GM10847 (cell line): Measurements from ENCODE around the gene ZC3H12D.

Experiments
- POLR2A ChIP-seq: IDR thresholded peaks from 2 replicates; pipeline ENCODE4 v1.6.1; 2011; ENCODE audit not compliant: insufficient read length; ENCODE audit errors: extremely low read depth

Gene ZC3H12D

GRCh38 chr6:149409617-149410016, 75.2 kb downstream of the ZC3H12D start:
- TF ChIP-seq POLR2A, result no peak

DNA sequence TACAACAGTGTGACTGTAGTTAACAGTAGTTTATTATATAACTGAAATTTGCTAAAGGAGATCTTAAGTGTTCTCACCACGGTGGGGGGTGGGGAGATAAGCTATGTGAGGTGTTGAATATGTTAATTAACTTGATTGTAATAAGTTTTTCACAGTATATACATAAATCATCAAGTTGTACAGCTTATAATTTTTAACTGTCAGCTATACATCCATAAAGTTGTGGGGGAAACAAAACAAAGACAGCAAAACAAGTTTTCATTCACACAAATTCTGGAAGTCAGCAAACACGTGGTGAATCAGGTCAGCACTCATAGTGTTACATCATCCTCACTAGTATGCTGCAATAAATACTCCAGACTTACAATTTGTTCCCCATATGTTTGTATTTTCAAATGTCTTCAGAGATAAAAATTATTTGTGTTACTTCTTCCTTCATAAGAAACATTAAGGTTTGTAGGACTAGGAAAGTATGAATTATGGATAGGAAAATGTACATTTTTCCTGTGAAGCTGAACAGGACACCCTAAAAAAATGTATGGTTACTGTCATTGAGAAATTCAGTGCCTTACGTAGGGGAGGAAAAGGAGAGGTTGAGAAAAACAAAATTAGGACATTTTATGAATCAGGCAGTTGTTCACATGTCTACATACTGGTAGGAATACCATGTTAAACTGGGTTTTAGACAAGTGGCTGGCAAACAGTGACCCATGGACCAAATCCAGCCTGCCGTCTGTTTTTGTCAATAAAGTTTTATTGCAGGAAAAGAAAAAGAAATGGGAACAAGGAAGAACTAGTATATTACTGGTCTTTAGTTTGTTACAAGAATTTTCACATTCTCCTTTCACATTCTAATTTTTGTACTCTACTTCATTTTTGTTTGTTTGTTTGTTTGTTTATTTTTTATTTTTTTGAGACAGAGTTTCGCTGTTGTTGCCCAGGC, 78.7 kb downstream of the ZC3H12D start:
- TF ChIP-seq POLR2A, result no peak

GRCh38 chr6:149403534-149403933, 81.3 kb downstream of the ZC3H12D start:
- TF ChIP-seq POLR2A, result no peak

DNA sequence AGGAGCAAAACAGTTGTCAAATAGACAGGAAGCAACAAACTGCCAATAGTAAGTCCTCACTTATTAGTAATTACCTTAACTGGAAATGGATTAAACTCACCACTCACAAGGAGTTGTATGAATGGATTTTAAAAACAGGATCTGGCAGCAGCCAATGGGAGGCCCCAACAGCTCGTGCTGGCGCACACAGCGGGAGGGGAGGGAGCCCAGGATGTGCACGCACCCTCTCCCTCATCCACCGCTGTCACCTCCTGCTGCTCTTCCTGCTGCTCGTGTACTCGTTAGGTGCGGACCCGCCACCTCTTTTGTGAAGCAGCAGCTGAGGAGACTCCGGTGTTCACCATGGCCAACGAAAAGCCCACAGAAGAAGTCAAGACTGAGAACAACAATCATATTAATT, 84.8 kb downstream of the ZC3H12D start, which contains the start of gene SUMO4:
TSS of gene SUMO4 (plus strand) at position 213 of the 400 bp plus-strand sequence. CDS start at position 343, 130 bp downstream.
- no peak for TF ChIP-seq POLR2A

GRCh38 chr6:149397384-149397783, 87.4 kb downstream of the ZC3H12D start:
- TF ChIP-seq POLR2A, result no peak
